Measurements from ENCODE around the gene CRKL. TPM values are rescaled to one million over a fixed set of nuclear protein-coding genes. Genes with fewer than 3 reads are reported as not detected.

Gene CRKL
- total RNA-seq: 31.2 and 38.4 TPM in 2 replicates

DNA sequence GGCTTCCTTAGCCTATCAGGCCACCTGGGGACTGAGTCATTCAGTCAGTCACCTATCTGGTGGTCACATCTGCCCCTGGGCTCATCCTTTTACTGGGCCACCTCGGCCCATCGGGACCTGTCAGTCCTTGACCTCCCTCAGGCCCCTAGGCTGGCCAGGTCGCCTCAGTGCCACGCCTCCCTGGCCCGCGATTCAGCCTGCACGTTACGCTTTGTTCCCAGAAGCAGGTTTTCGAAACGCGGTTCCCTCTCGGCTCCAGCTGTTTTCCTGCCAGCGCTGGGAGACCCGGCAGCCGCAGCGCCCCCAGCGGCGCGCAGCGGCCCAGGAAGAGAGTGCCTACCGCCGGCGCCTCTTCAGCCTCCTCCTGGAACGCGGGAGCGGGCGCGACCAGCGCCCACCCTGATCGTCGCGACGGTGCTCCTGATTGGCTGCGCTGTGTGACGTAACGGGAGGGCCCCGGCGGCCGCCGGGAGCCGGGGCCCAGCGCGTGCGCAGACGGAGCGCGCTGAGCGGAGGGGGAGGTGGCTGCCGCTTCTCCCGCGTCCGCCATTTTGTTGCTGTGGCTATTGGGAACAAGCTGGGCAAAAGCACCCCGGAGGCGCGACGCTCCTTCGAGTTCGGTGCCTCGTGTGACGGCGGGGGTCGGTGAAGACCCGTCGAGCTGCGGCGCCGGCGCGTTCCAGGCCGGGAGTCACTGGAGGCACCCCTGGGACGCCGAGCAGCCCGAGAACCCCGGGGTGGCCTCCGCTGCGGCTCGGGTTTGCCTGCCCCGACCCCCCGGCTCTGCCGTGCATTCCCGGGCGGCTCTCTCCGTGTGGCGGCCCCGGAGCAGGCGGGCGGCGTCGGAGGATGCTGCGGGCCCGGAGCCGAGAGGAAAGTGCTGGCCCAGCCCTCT is at the start of gene CRKL:
CRKL (plus strand) TSS at position 492 of the 895 bp plus-strand sequence. CDS start 528 bp downstream, outside the sequence.
- peak within 1 kb of the TSS; percentile 99 for H3K4me2 ChIP-seq (ENCODE audit: insufficient read depth, low read length)
- DNase-seq (ENCODE audit: insufficient read length, low spot score, missing footprints): peak; percentile 99

DNA sequence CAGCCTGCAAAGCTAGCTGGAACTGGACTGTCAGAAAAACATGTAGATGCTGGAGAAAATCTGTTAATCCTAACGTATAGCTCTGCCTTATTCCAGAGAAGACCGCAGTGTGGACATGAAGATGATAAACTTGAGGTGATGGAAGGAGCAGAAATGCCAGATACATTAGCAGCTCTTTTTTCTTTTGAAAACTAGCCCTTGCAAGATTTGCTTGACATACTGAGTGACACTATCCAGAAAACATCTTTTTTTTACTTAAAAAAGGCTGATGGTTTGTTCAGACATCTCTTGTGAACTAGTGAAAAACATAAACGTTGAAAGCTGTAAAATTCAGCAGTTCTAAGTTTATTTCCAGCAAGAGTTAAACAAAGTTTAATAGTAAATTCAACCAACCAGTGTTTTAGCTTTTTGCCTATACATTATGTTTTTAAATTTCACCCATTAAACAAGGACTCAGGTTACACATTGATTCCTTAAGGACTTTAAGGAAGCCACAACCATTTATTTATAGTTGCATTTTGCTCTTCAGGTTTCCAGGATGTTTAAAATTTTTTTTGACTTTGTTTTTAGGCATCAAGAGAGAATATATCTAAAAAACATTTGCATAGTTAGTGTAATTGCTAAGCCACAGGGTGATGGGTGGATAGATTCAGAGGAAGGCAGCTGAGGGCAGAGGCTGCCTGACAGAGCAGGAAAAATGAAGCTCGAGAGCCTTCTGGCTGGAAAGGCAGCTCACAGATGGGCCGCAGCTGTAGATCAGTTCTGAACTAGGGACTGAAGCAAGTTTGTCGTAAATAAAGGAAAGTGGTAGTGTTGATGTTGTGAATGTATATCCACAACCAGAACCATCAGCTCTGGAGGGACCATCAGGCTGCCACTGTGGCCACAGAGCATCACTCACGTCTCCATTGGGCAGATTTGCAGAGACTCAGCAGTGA is 48.9 kb upstream of the CRKL start:
- no peak overlapping the region for H3K4me3 ChIP-seq (ENCODE audit: insufficient read depth, low read length)
- DNase-seq (ENCODE audit: insufficient read length, low spot score, missing footprints): no peak
- no peak overlapping the region for H2AFZ ChIP-seq (ENCODE audit: low read length)
- no peaks in the 10 kb centered on the region for H3K27me3 ChIP-seq (ENCODE audit: insufficient read depth, low read length)
- peaks cover 19% of the 10 kb centered on the region for H3K36me3 ChIP-seq (ENCODE audit: insufficient read depth, low read length)
- no peaks in the 10 kb centered on the region for H3K9me3 ChIP-seq (ENCODE audit: low read depth, low read length)
- peaks cover 7% of the 10 kb centered on the region for H3K4me1 ChIP-seq (ENCODE audit: insufficient read depth, low read length)
- no peak overlapping the region for H3K4me2 ChIP-seq (ENCODE audit: insufficient read depth, low read length)
- H3K79me2 ChIP-seq (ENCODE audit: insufficient read depth, low read length): peaks cover 30% of the 10 kb centered on the region
- TF ChIP-seq, protein P1, sequence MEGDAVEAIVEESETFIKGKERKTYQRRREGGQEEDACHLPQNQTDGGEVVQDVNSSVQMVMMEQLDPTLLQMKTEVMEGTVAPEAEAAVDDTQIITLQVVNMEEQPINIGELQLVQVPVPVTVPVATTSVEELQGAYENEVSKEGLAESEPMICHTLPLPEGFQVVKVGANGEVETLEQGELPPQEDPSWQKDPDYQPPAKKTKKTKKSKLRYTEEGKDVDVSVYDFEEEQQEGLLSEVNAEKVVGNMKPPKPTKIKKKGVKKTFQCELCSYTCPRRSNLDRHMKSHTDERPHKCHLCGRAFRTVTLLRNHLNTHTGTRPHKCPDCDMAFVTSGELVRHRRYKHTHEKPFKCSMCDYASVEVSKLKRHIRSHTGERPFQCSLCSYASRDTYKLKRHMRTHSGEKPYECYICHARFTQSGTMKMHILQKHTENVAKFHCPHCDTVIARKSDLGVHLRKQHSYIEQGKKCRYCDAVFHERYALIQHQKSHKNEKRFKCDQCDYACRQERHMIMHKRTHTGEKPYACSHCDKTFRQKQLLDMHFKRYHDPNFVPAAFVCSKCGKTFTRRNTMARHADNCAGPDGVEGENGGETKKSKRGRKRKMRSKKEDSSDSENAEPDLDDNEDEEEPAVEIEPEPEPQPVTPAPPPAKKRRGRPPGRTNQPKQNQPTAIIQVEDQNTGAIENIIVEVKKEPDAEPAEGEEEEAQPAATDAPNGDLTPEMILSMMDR (IDR thresholded peaks at IDR 0.05; ENCODE audit: extremely low read depth, low read depth, low read length): no peak
- H3K27ac ChIP-seq (ENCODE audit: low read depth, low read length): no peak overlapping the region
- peaks cover 19% of the 10 kb centered on the region for H4K20me1 ChIP-seq (ENCODE audit: insufficient read depth, low read length)

More for the DNA sequence above, at the start of gene CRKL:
- H3K27me3 ChIP-seq (ENCODE audit: insufficient read depth, low read length): no peaks in the 10 kb centered on the region
- TF ChIP-seq, protein P1 (IDR thresholded peaks at IDR 0.05; ENCODE audit: extremely low read depth, low read depth, low read length): peak; percentile 89
- peak within 1 kb of the TSS; percentile 85 for H3K27ac ChIP-seq (ENCODE audit: low read depth, low read length)
- peaks cover 25% of the 10 kb centered on the region for H3K4me1 ChIP-seq (ENCODE audit: insufficient read depth, low read length)
- peaks cover 49% of the 10 kb centered on the region for H3K79me2 ChIP-seq (ENCODE audit: insufficient read depth, low read length)
- H4K20me1 ChIP-seq (ENCODE audit: insufficient read depth, low read length): peaks cover 34% of the 10 kb centered on the region
- peak within 1 kb of the TSS; percentile 83 for H3K4me3 ChIP-seq (ENCODE audit: insufficient read depth, low read length)
- peak within 1 kb of the TSS; percentile 97 for H2AFZ ChIP-seq (ENCODE audit: low read length)
- no peaks in the 10 kb centered on the region for H3K9me3 ChIP-seq (ENCODE audit: low read depth, low read length)
- H3K36me3 ChIP-seq (ENCODE audit: insufficient read depth, low read length): no peaks in the 10 kb centered on the region

DNA sequence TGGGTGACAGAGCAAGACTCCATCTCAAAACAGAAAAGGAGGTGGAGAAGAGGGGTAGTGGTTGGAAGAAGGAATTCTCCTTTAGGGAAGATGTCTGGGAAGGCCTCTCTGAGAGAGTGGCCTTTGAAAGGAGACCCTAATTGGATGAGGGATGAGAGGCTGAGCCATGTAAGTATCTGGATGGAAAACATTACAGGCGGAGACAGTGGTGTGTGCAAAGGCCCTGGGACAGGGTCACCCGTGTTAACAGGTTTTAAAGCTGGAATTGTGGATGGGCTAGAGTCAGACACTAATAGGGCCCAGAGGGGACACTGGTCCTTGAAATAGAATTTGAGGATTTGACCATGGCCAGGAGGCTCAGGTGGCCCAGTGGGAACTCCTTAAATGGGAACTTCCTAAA is 48.0 kb upstream of the CRKL start:
- Histone ChIP-seq H3K27ac (ENCODE audit: low read depth, low read length) (no peak overlapping the region), H3K4me1 (ENCODE audit: insufficient read depth, low read length) (peaks cover 7% of the 10 kb centered on the region), H2AFZ (ENCODE audit: low read length) (no peak overlapping the region), H3K4me3 (ENCODE audit: insufficient read depth, low read length) (no peak overlapping the region), H4K20me1 (ENCODE audit: insufficient read depth, low read length) (peaks cover 19% of the 10 kb centered on the region), H3K27me3 (ENCODE audit: insufficient read depth, low read length) (no peaks in the 10 kb centered on the region), H3K79me2 (ENCODE audit: insufficient read depth, low read length) (peaks cover 25% of the 10 kb centered on the region), H3K4me2 (ENCODE audit: insufficient read depth, low read length) (no peak overlapping the region), H3K9me3 (ENCODE audit: low read depth, low read length) (no peaks in the 10 kb centered on the region), H3K36me3 (ENCODE audit: insufficient read depth, low read length) (peaks cover 23% of the 10 kb centered on the region)
- no peak for DNase-seq (ENCODE audit: insufficient read length, low spot score, missing footprints)
- TF ChIP-seq, protein P1 (IDR thresholded peaks at IDR 0.05; ENCODE audit: extremely low read depth, low read depth, low read length): no peak
